Thyroid gland (tissue), 4 donors: ENCODE results near the gene WDR86. TPM values are rescaled to one million over a fixed set of nuclear protein-coding genes. Genes with fewer than 3 reads are reported as not detected.

Experiments used
- DNase-seq, 2 donors: peaks; one replicate each; pipeline ENCODE4 v3.0.0-alpha.2; 2019
- H3K27ac ChIP-seq, 3 donors: fragments of 200-600 bp; sonication (generic); 1 replicate in 2 of 3; 2 replicates in 1 of 3; pipeline ENCODE4 v1.5.1; 2016 to 2019; ENCODE audit warnings: mild to moderate bottlenecking in 1 of 3, moderate library complexity in 1 of 3
- H3K27me3 ChIP-seq: fragments of 200-600 bp; sonication (generic); one replicate; pipeline ENCODE4 v1.5.1; 2019
- H3K36me3 ChIP-seq, 2 donors: fragments of 200-600 bp; sonication (generic); one replicate each; pipeline ENCODE4 v1.5.1; 2016 to 2019
- H3K4me1 ChIP-seq, 2 donors: fragments of 200-600 bp; sonication (generic); one replicate each; pipeline ENCODE4 v1.5.1; 2017 to 2019
- H3K4me3 ChIP-seq, 3 donors: fragments of 200-600 bp; sonication (generic); replicated peaks in 1 of 3; 1 replicate in 2 of 3; 2 replicates in 1 of 3; pipeline ENCODE4 v1.5.1; 2016; ENCODE audit warnings: mild to moderate bottlenecking in 1 of 3
- H3K9me3 ChIP-seq: fragments of 200-600 bp; sonication (generic); one replicate; pipeline ENCODE4 v1.5.1; 2017
- CTCF ChIP-seq, 6 experiments: fragments of 200-600 bp in 3 of 6; fragments of 450-650 bp in 3 of 6; sonication (generic) in 3 of 6; IDR thresholded peaks; one replicate each; pipeline ENCODE4 v1.5.1; 2016 to 2019; ENCODE audit warnings: antibody characterized with exemption in 6 of 6, mild to moderate bottlenecking in 2 of 6, inconsistent platforms in 1 of 6, moderate library complexity in 1 of 6
- POLR2A ChIP-seq, 2 donors: fragments of 450-650 bp; IDR thresholded peaks; one replicate each; pipeline ENCODE4 v1.6.1; 2017; ENCODE audit warnings: antibody characterized with exemption in 2 of 2, mild to moderate bottlenecking in 2 of 2, moderate library complexity in 1 of 2
- WGBS, 2 donors: methylation state at CpG; one replicate each; pipeline ENCODE4 v1.1.5; 2017; 5-methylcytosine and 5-hydroxymethylcytosine counted together
- intact Hi-C: fragments of 100-400 bp; cut with DNase I; formaldehyde crosslinking; loops from one replicate; pipeline ENCODE4 v1.15.1; 2023
- total RNA-seq, 4 donors: library from RNA; depleted of rRNA; stranded (reverse); fragments of >200 nt; gene quantifications; one replicate each; pipeline ENCODE4 v1.2.3, GENCODE V29; 2016

Gene WDR86
- total RNA-seq, 4 donors from 2014 or later, result 99.5 to 203 (median 142) TPM

- WGBS, 2 donors, result 92 to 94% methylated on average over 7 to 8 of the region's 8 CpGs
- Histone ChIP-seq H3K4me1 (peaks cover 6 to 14% of the 10 kb centered on the region in 2 donors), H3K9me3 (no peaks in the 10 kb centered on the region), H3K27ac (no peak overlapping the region), H3K36me3 (peaks cover 0 to 4% of the 10 kb centered on the region in 2 donors), H3K4me3 (no peak overlapping the region), H3K27me3 (no peaks in the 10 kb centered on the region)
- TF ChIP-seq POLR2A (IDR thresholded peaks at IDR 0.05) (no peak), CTCF (IDR thresholded peaks at IDR 0.05) (no peak)
- intact Hi-C loops, result no loop called here
- no peak for DNase-seq
Measured at GRCh38 chr7:151392002-151392401, 17.8 kb downstream of the WDR86 start.

GRCh38 chr7:151391358-151391730 lies 18.5 kb downstream of the WDR86 start:
- Histone ChIP-seq H3K27ac (no peak overlapping the region), H3K9me3 (no peaks in the 10 kb centered on the region), H3K27me3 (no peaks in the 10 kb centered on the region), H3K4me3 (no peak overlapping the region), H3K4me1 (peaks cover 12 to 15% of the 10 kb centered on the region in 2 donors), H3K36me3 (peaks cover 0 to 4% of the 10 kb centered on the region in 2 donors)
- WGBS, 2 donors, result 96 to 99% methylated on average over 9 of the region's 9 CpGs
- intact Hi-C loops, result no loop called here
- TF ChIP-seq POLR2A (IDR thresholded peaks at IDR 0.05) (no peak), CTCF (IDR thresholded peaks at IDR 0.05) (no peak)
- no peak for DNase-seq

- H3K4me3 ChIP-seq, result no peak overlapping the region
- H3K9me3 ChIP-seq, result no peaks in the 10 kb centered on the region
- TF ChIP-seq POLR2A (IDR thresholded peaks at IDR 0.05), result no peak
- no peak for TF ChIP-seq CTCF (IDR thresholded peaks at IDR 0.05)
- peaks cover 0 to 4% of the 10 kb centered on the region in 2 donors for H3K36me3 ChIP-seq
- H3K4me1 ChIP-seq, result peaks cover 17 to 19% of the 10 kb centered on the region in 2 donors
- intact Hi-C loops, result no loop called here
- DNase-seq, result no peak
- H3K27me3 ChIP-seq, result no peaks in the 10 kb centered on the region
- no peak overlapping the region for H3K27ac ChIP-seq
- WGBS, 2 donors, result 81 to 90% methylated on average over 24 to 25 of the region's 25 CpGs
Measured at GRCh38 chr7:151390598-151391357, 19.1 kb downstream of the WDR86 start.

GRCh38 chr7:151389768-151390597 lies 19.9 kb downstream of the WDR86 start:
- Histone ChIP-seq H3K4me1 (peaks cover 17 to 19% of the 10 kb centered on the region in 2 donors), H3K4me3 (no peak overlapping the region), H3K27me3 (no peaks in the 10 kb centered on the region), H3K27ac (no peak overlapping the region), H3K9me3 (no peaks in the 10 kb centered on the region), H3K36me3 (peaks cover 0 to 4% of the 10 kb centered on the region in 2 donors)
- 80 to 88% methylated on average over 24 of the region's 24 CpGs for WGBS, 2 donors
- intact Hi-C loops, result loop anchor here (10.0 kb wide), 1 partner anchor 375 kb away; no protein-coding TSS in a partner anchor
- no peak for DNase-seq
- TF ChIP-seq POLR2A (IDR thresholded peaks at IDR 0.05), result no peak
- no peak for TF ChIP-seq CTCF (IDR thresholded peaks at IDR 0.05)
